ENCODE data around the gene DNMT3A. TPM values are rescaled to one million over a fixed set of nuclear protein-coding genes. Genes with fewer than 3 reads are reported as not detected.
A peak's percentile ranks its signal among the peaks of the same experiment; 100 is the strongest.

DNMT3A gene
- total and polyA plus RNA-seq, 2 of the 8 experiments (the other 6 are each of a cell fraction or from before 2014, with no cell fraction given) = 33.6 to 178 TPM

- no peak overlapping the region for H3K23ac ChIP-seq (ENCODE audit: insufficient read length)
- no peak overlapping the region for H2BK15ac ChIP-seq (ENCODE audit: low read length)
- peak; percentile 77 for FAIRE-seq
- no peak overlapping the region for H3K9ac ChIP-seq (replicated peaks in 1 of 4; ENCODE audit: extremely low read depth in 1 of 4, low read depth in 3 of 4, low read length in 3 of 4)
- peak overlapping the region; percentile 87 for H3K18ac ChIP-seq (ENCODE audit: extremely low read depth, low read length)
- H4K91ac ChIP-seq (replicated peaks; ENCODE audit: insufficient read length, low read length) = peak overlapping the region; percentile 49
- H2BK12ac ChIP-seq (ENCODE audit: low read depth, low read length) = peak overlapping the region; percentile 96
- H2AK5ac ChIP-seq (ENCODE audit: low read depth, low read length) = no peak overlapping the region
- no peak overlapping the region for H3K4me3 ChIP-seq (ENCODE audit: extremely low read depth in 1 of 4, insufficient read depth in 2 of 4, low read depth in 3 of 4, low read length in 4 of 4)
- no peak overlapping the region for H4K8ac ChIP-seq (ENCODE audit: extremely low read depth, insufficient read depth, low read length)
- H4K5ac ChIP-seq (ENCODE audit: insufficient read length, low read depth, low read length) = no peak overlapping the region
- no peaks in the 10 kb centered on the region for H3K36me3 ChIP-seq (ENCODE audit: control insufficient read depth in 2 of 4, insufficient read depth in 4 of 4, low read length in 3 of 4)
- no peaks in the 10 kb centered on the region for H3K23me2 ChIP-seq (ENCODE audit: low read depth, low read length)
- DNase-seq (ENCODE audit: low read depth in 1 of 2, low spot score in 2 of 2) = peak in 1 of 2 experiments; percentile 56
- H3K9me3 ChIP-seq (ENCODE audit: insufficient read depth in 2 of 2, low read depth in 1 of 2, low read length in 1 of 2) = no peaks in the 10 kb centered on the region
- H3K4me1 ChIP-seq (replicated peaks in 1 of 4; ENCODE audit: control insufficient read depth in 3 of 4, insufficient read depth in 4 of 4, low read length in 3 of 4) = peaks cover 0 to 15% (median 7%) of the 10 kb centered on the region in 4 experiments; a peak in 6 of 7 replicates
- WGBS, 2 experiments (ENCODE audit: extremely low coverage in 1 of 2, insufficient coverage in 1 of 2, insufficient read length in 1 of 2, insufficient replicate concordance in 2 of 2, low coverage in 1 of 2, low lambda C conversion rate in 2 of 2, missing lambda C conversion rate in 1 of 2) = 29% methylated on average over 7 of the region's 7 CpGs; no CpG with 5 or more reads in 1 of the 2 experiments
- no peak overlapping the region for H3K56ac ChIP-seq (replicated peaks; ENCODE audit: insufficient read length, low read depth, low read length)
- H3K14ac ChIP-seq (ENCODE audit: insufficient read length) = no peak overlapping the region
- ChIA-PET CTCF (ENCODE audit: partially characterized antibody) (interaction anchor here (0.6 to 1.4 kb wide), 9 partner anchors 8 to 70 kb away, joined by 3 to 13 read pairs (median 3); no protein-coding TSS in a partner anchor), POLR2A (ENCODE audit: partially characterized antibody) (interaction anchor here (0.8 to 3.6 kb wide), 7 partner anchors 8 to 26 kb away, joined by 3 to 24 read pairs (median 4); no protein-coding TSS in a partner anchor)
- no peaks in the 10 kb centered on the region for H4K20me1 ChIP-seq (replicated peaks in 1 of 2; ENCODE audit: control insufficient read depth in 1 of 2, insufficient read depth in 2 of 2, low read length in 2 of 2)
- peak overlapping the region; percentile 93 for H2BK20ac ChIP-seq (ENCODE audit: low read length)
- TF ChIP-seq HDAC2 (IDR thresholded peaks at IDR 0.05; ENCODE audit: borderline replicate concordance in 1 of 2, low read depth in 2 of 2, low read length in 2 of 2) (0 out of 4 replicates have a peak, but pooled peaks of 1 of the 2 experiments have one; percentile 16), ASH2L (IDR thresholded peaks at IDR 0.05; ENCODE audit: low read length) (peak; percentile 19), EP300 (IDR thresholded peaks at IDR 0.05; ENCODE audit: borderline replicate concordance in 1 of 2, low read depth in 2 of 2, low read length in 2 of 2) (peak in 1 of 2 experiments; percentile 5; a peak in 1 of 3 replicates), KDM5A (IDR thresholded peaks at IDR 0.05; ENCODE audit: low read length) (no peak), TAF1 (IDR thresholded peaks at IDR 0.05; ENCODE audit: low read depth, low read length) (0 out of 2 replicates have a peak, but pooled peaks have one; percentile 33), KDM1A (IDR thresholded peaks at IDR 0.05; ENCODE audit: borderline replicate concordance, low read length) (no peak), MAX (IDR thresholded peaks at IDR 0.05) (0 out of 2 replicates have a peak, but pooled peaks have one; percentile 28), TEAD4 (IDR thresholded peaks at IDR 0.05; ENCODE audit: low read depth, low read length) (peak; percentile 89), TBP (IDR thresholded peaks at IDR 0.05; ENCODE audit: low read depth, low read length) (peak; percentile 54; the same call in 1 of the 2 replicates), RXRA (IDR thresholded peaks at IDR 0.05; ENCODE audit: insufficient read depth, low read depth, low read length) (no peak), NANOG (IDR thresholded peaks at IDR 0.05; ENCODE audit: insufficient read depth, low read depth, low read length, poor library complexity, severe bottlenecking) (peak; percentile 29)
- no peak overlapping the region for H3K27ac ChIP-seq (ENCODE audit: low read depth, low read length)
- no peak overlapping the region for H2AFZ ChIP-seq (ENCODE audit: low read length)
- no peak overlapping the region for H2BK120ac ChIP-seq (replicated peaks; ENCODE audit: low read depth, low read length)
- no peaks in the 10 kb centered on the region for H3K79me1 ChIP-seq (ENCODE audit: low read depth, low read length)
- no peaks in the 10 kb centered on the region for H3K27me3 ChIP-seq (replicated peaks in 1 of 4; ENCODE audit: control insufficient read depth in 3 of 4, extremely low read depth in 1 of 4, insufficient read depth in 3 of 4, low read length in 3 of 4)
- H3K4ac ChIP-seq (replicated peaks; ENCODE audit: insufficient read length, low read depth, low read length) = no peak overlapping the region
- peak overlapping the region; percentile 89 for H2BK5ac ChIP-seq (ENCODE audit: low read depth, low read length)
- no peaks in the 10 kb centered on the region for H3K79me2 ChIP-seq (ENCODE audit: control insufficient read depth in 1 of 2, insufficient read depth in 2 of 2, low read length in 2 of 2)
- H3K4me2 ChIP-seq (ENCODE audit: insufficient read depth in 1 of 2, low read depth in 2 of 2, low read length in 2 of 2) = peak overlapping the region; percentile 5 to 34; a peak in 2 of 4 replicates
Measured at GRCh38 chr2:25270061-25270460, 71.7 kb downstream of the DNMT3A start.
